Left ventricle myocardium superior (tissue), 1 donor: Measurements from ENCODE around the gene PIK3C2B. TPM values are rescaled to one million over a fixed set of nuclear protein-coding genes. Genes with fewer than 3 reads are reported as not detected.

Source experiments
- ATAC-seq: fragments of 200-7000 bp; cut with Tn5 transposase; one replicate; pipeline ENCODE4 v1.9.1; 2020; ENCODE audit warnings: mild to moderate bottlenecking, moderate library complexity
- DNase-seq: peaks from one replicate; pipeline ENCODE4 v3.0.0-alpha.2; 2020
- intact Hi-C: fragments of 100-400 bp; cut with micrococcal nuclease; formaldehyde crosslinking; loops from one replicate; pipeline ENCODE4 v1.11.0; 2022
- total RNA-seq: library from RNA; stranded (reverse); fragmentation: NEBNext Ultra II Directional; extraction: Animal tissue kit (Norgen Biotek cat#: 25700); gene quantifications from one replicate; pipeline ENCODE4 v1.2.1, GENCODE V29; 2021
- donor health status: DM: no; HTN: yes; CAD: no; lungs with severe emphysema.

The PIK3C2B gene
- total RNA-seq, 1 donor from 2014 or later, result 23.6 TPM

DNA sequence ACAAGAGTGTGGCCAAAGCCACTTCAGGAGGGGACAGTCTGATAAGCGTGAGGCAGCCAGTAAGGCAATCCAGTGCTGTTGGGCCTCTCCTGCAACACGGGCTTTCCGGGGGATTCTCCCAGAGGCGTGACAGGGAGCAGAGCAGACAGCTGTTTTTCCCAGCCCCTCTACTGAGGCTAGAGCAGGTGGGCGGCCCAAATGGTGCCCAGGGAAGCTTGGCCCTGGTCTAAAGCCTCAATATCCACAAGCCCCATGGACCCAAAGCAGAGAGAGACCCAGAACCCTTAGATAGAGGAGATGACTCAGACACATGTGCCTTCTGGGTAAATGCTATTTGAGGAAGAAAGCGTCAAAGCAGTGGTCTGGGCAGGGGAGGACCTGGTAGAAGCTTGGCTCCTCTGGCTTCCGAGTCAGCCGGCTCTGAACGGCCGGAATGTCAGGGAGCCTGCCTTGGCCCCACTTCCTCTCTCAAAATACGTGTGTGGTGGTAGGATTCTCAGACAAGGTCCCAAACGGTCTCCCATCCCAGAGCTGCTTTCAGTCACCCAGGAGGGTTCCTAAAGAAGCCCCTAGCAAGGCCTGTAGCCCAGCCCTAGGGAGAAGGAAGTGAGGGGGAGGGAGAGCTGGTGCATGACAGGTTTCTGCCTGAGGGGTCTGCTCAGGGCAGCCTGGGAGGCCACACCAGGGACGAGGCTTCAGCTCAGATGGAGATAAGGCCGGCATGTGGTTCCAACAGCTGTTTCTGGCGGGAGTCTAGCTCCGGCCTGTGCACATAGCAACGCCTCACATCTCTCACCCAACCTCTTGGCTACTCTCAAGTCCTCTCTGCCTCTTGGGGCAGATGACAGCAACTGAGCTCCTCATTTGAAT is 28.8 kb downstream of the PIK3C2B start:
- peak; percentile 44 for ATAC-seq
- DNase-seq, result peak; percentile 40
- intact Hi-C loops, result no loop called here

- DNase-seq, result no peak
- intact Hi-C loops, result no loop called here
- ATAC-seq, result no peak
These were observed 29.9 kb downstream of the PIK3C2B start for GRCh38 chr1:204464701-204465100.

DNA sequence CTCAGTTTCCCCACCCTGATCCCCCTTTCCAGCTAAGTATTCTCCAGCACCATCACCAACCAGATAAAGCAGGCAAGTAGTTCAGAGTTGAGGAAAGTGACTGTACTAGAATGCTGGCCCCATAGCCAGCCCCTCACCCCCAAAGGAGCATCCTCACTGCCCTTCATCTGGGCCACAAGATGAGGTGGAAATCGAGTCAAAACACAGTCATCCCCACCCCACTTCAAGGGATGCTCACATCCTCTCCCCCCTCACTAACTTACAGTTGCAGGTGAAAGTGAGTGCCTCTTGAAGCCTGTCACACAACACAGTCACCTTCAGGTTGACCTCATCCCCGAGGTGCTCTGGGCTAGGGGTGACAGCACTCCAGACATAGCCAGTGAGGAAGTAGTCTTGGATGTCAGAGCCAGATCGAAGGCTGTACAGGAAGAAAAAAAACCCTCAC is 30.4 kb downstream of the PIK3C2B start:
- intact Hi-C loops, result no loop called here
- ATAC-seq (no peak), DNase-seq (no peak)

DNA sequence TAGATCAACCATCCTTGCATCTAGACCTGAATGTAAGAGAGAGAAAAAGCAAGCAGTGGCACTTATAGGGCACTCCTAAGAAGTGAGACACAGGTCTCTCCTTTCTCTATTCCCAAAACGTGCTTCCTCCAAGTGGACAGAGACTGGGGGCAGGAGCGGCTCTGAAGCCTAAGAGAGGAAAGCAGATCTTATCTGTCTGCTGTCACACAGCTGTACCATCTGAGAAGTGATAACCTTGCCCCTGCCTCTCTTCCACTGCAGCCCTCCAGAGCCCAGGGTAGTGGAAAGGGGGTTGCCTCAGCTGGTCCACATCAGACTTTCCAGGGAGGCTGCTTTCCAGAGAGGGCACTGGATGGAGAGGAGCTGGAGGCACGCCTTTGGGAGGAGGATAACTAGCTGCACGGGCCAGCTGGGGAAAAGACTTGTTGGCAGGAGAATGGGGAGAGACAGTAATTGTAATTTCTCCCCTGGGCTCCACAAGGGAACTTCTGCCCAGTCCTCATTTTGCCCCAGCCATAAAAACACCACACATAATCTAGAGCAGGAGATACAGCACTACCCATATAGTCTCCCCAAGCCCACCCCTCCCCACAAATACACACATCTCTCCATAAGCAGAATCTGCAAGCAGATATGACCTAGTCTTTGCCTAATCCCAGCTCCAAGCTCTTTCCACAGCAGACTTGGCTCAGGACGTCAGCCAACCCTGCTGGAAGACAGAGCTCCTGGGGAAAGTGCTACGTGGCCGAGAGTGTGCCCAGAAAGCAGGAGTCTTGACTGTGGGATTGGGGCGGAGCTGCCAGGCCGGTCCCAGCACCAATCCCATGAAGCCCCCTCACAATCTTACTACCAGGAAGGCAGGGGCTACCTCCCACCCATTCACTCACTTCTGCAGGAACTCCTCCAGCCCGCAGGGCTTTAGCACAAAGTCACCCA is 31.2 kb downstream of the PIK3C2B start:
- ATAC-seq (peak; percentile 10), DNase-seq (peak; percentile 70)
- intact Hi-C loops, result no loop called here

- no peak for DNase-seq
- ATAC-seq, result no peak
- intact Hi-C loops, result no loop called here
These were observed 32.4 kb downstream of the PIK3C2B start for GRCh38 chr1:204462229-204462561.

DNA sequence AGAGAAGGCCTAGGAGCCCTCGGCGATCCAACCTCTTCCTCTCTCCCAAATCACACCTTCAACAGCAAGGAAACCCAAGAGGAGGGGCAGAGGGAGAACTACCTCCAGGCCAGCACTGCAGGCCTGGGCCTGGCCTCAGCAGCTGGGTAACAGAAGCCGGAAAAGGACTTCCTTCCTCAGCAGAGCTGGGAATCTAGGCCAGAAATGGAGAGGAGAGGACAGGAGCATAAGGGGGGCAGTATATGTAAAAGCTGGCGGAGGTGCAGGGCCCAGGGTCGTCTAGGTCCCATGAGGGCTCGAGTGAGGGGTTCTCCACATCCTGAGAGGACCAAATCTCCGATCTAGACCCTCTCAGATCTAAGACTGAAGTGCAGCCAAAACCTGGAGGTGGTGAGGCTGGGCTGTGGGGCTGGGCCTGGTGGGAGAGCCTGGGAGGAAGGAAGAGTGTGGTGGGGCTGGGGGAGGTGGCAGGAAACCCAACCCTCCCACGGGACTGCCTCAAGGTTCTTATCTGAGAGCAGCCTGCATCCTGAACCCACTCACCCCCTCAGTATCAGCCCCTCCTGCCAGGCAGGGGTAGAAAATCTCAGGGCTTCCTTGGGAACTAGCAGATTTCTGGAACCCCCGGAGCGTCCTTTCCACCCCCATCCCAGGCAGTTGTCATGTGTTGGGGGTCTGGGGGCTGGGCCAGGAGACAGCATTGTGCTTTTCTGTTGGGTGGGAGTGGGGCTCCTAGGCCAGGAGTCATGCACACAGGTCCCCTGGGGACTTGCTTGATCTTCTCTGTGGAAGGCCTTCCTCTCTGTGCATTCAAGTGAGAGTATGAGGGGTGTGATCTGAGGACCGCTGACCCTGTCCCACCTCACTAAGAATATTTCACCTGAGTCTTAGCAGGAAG is 33.0 kb downstream of the PIK3C2B start:
- DNase-seq (peak; percentile 51), ATAC-seq (peak; percentile 17)
- intact Hi-C loops, result no loop called here

DNA sequence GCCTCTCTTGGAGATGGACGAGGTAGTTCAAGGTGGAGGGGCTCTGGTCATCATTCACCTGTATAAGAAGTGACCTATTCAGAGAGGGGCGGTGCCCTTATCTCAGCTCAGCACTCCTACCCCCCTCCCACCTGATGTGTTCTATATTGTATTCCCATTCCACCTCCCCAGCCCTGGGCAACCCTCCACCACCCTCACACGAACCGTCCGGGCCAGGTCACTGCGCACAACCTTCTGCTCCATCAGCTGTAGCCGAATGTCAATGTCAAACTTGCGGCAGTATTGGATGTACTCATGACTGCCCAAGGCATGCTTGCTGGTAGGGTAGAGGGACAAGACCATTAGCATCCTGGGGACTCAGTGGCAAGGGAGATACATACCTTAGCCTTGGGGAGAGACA is 34.3 kb downstream of the PIK3C2B start:
- intact Hi-C loops, result no loop called here
- DNase-seq (no peak), ATAC-seq (no peak)

DNA sequence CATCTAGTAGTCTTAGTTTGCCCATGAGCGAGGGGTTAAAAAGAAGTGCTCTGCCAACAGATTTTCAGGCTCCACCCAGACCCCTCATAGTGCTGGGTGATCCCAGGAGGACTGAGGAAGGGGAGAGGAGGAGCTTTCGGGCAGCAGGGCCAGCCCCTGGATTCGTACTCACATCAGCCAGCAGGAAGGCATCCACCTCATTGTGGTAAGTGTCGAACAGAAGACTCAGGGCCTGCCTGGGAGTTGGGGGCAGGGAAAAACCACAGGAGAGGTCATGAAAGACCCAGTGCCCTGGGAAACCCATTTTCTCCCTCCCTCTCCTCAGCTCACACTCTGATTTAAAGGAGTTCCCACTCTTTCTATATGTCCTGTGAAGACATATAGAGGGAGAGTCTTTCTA is 34.9 kb downstream of the PIK3C2B start:
- intact Hi-C loops, result no loop called here
- DNase-seq (no peak), ATAC-seq (no peak)

- no peak for DNase-seq
- intact Hi-C loops, result no loop called here
- no peak for ATAC-seq
These were observed 36.9 kb downstream of the PIK3C2B start for GRCh38 chr1:204457666-204458065.

- ATAC-seq (peak; percentile 90), DNase-seq (peak; percentile 48)
These were observed 37.7 kb downstream of the PIK3C2B start for GRCh38 chr1:204456826-204457442.

GRCh38 chr1:204455831-204456145 is 38.8 kb downstream of the PIK3C2B start:
- ATAC-seq (no peak), DNase-seq (no peak)
- intact Hi-C loops, result no loop called here

More at GRCh38 chr1:204456826-204457442, 37.7 kb downstream of the PIK3C2B start:
- intact Hi-C loops, result no loop called here

GRCh38 chr1:204455063-204455830 is 39.4 kb downstream of the PIK3C2B start:
- ATAC-seq (no peak), DNase-seq (no peak)
- intact Hi-C loops, result no loop called here

DNA sequence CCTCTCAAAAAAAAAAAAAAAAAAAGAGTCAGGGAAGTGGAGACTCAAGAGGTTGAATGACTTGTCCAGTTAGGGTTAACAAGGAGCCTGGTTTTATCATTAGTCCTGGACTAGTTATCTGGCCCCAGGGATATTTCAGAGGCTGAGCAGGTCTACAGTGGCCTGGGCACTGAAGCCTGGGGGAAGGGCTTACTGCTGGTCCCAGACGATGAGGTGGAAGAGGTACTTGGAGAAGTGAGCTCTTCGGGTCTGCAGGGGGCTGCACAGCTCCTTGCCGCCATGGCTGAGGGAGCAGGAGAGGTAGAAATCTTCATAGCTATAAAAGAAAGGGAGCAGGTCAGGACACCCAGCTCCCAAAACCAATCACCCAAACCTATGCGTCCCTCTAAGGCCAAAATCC is 40.1 kb downstream of the PIK3C2B start:
- no peak for ATAC-seq
- DNase-seq, result no peak
- intact Hi-C loops, result no loop called here

DNA sequence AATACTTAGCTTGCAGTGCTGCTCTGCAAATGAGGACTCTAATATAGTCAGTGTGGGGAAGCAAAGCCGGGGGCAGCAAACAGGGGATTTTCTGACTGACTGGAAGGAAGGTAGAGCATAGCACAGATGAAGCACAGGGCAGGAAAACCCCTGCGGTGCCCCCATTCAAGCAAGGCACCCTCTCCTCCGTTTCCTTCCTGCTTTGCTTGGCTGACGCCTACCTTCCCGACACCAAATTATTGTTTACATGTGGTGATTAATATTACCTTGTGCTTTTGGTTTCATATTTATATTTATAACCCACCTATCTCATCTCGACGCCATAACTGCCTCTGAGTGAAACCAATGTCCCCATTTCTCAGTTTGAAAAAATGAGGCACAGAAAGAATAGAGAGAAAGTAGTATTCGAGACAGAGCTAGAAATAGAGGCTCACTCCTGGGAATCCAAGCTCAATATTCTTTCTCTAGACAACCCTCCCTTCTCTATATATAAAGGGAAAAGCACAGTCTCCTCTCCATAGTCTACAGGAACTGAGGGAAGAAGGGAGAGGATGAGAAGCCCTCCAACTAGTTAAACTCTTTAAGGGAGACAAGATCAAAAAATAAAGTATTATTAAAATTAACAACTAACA is 41.3 kb downstream of the PIK3C2B start:
- intact Hi-C loops, result no loop called here
- no peak for DNase-seq
- ATAC-seq, result no peak

DNA sequence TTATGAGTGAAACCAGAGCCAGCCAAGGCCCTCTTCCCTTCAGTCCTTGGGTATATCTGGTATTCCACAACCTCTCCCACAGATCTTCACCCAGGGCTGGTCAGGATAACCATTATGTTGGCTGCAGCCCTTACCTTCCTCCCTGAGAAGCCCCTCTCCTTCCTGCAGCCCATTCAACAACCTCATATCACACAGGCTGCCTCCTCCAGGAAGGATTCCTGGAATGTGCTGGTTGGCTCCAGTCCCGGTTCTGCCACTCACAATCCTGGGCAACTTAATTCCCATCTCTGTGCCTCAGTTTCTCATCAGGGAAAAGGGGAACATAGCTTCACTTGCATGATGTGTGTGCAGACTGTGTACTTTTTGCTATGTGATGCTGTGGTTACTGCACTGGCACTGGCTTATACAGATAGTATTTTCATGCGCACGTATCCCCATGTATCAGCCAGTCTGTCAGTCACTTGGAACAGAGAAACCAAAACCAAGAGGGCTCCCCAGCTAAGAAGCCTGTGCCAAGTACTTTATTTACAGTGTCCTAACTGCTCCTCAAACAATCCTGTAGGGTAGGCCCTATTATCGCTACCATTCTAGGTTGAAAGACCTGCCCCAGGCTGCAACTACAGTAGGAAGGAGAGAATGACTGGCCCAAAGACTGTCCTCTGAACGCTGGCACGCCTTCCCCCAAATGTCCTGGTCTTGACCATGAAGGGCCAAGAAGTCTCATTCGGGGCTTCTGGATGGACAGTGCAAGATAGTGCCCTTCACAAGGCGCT is 43.1 kb downstream of the PIK3C2B start:
- no peak for DNase-seq
- ATAC-seq, result peak; percentile 18
- intact Hi-C loops, result no loop called here

GRCh38 chr1:204450461-204451257 is 43.9 kb downstream of the PIK3C2B start:
- peak; percentile 89 for ATAC-seq
- peak; percentile 78 for DNase-seq
- intact Hi-C loops, result no loop called here
